ENCODE data around the gene TRPT1.
A peak's percentile ranks its signal among the peaks of the same experiment; 100 is the strongest.

TRPT1 gene

GRCh38 chr11:64260147-64260708, 34.2 kb upstream of the TRPT1 start:
- DNase-seq: no peak
- in situ Hi-C loops (cut with HindIII; ENCODE audit: low pct_ligation_motif_present, low pct_unique_long_range_greater_than_20kb, low sequenced_read_pairs): no loop called here

GRCh38 chr11:64259533-64260067, 33.6 kb upstream of the TRPT1 start:
- in situ Hi-C loops (cut with HindIII; ENCODE audit: low pct_ligation_motif_present, low pct_unique_long_range_greater_than_20kb, low sequenced_read_pairs): no loop called here

GRCh38 chr11:64258946-64259532, 33.1 kb upstream of the TRPT1 start:
- DNase-seq: no peak
- in situ Hi-C loops (cut with HindIII; ENCODE audit: low pct_ligation_motif_present, low pct_unique_long_range_greater_than_20kb, low sequenced_read_pairs): no loop called here

More at GRCh38 chr11:64259533-64260067, 33.6 kb upstream of the TRPT1 start:
- no peak for DNase-seq

GRCh38 chr11:64258356-64258755, 32.4 kb upstream of the TRPT1 start:
- no peak for DNase-seq
- in situ Hi-C loops (cut with HindIII; ENCODE audit: low pct_ligation_motif_present, low pct_unique_long_range_greater_than_20kb, low sequenced_read_pairs): no loop called here

GRCh38 chr11:64256300-64256699, 30.3 kb upstream of the TRPT1 start:
- in situ Hi-C loops (cut with HindIII; ENCODE audit: low pct_ligation_motif_present, low pct_unique_long_range_greater_than_20kb, low sequenced_read_pairs): no loop called here
- no peak for DNase-seq

- in situ Hi-C loops (cut with HindIII; ENCODE audit: low pct_ligation_motif_present, low pct_unique_long_range_greater_than_20kb, low sequenced_read_pairs): no loop called here
- DNase-seq: no peak
These were observed 29.4 kb upstream of the TRPT1 start for GRCh38 chr11:64255135-64256128.

GRCh38 chr11:64254326-64254725, 28.3 kb upstream of the TRPT1 start:
- no peak for DNase-seq
- in situ Hi-C loops (cut with HindIII; ENCODE audit: low pct_ligation_motif_present, low pct_unique_long_range_greater_than_20kb, low sequenced_read_pairs): no loop called here

GRCh38 chr11:64253481-64253880, 27.5 kb upstream of the TRPT1 start:
- in situ Hi-C loops (cut with HindIII; ENCODE audit: low pct_ligation_motif_present, low pct_unique_long_range_greater_than_20kb, low sequenced_read_pairs): no loop called here
- DNase-seq: no peak

- in situ Hi-C loops (cut with HindIII; ENCODE audit: low pct_ligation_motif_present, low pct_unique_long_range_greater_than_20kb, low sequenced_read_pairs): no loop called here
- DNase-seq: no peak
These were observed 27.1 kb upstream of the TRPT1 start for GRCh38 chr11:64253043-64253442.

- in situ Hi-C loops (cut with HindIII; ENCODE audit: low pct_ligation_motif_present, low pct_unique_long_range_greater_than_20kb, low sequenced_read_pairs): no loop called here
- peak; percentile 65 for DNase-seq
These were observed 26.3 kb upstream of the TRPT1 start for GRCh38 chr11:64252003-64252872.

GRCh38 chr11:64251753-64252002, 25.7 kb upstream of the TRPT1 start:
- no peak for DNase-seq
- in situ Hi-C loops (cut with HindIII; ENCODE audit: low pct_ligation_motif_present, low pct_unique_long_range_greater_than_20kb, low sequenced_read_pairs): no loop called here

GRCh38 chr11:64251016-64251752, 25.2 kb upstream of the TRPT1 start, which contains the start of gene PLCB3:
PLCB3 (plus strand) TSS chr11:64251530; CDS start chr11:64251650, 120 bp downstream.
- in situ Hi-C loops (cut with HindIII; ENCODE audit: low pct_ligation_motif_present, low pct_unique_long_range_greater_than_20kb, low sequenced_read_pairs): no loop called here
- peak; percentile 48 for DNase-seq

- DNase-seq: no peak
- in situ Hi-C loops (cut with HindIII; ENCODE audit: low pct_ligation_motif_present, low pct_unique_long_range_greater_than_20kb, low sequenced_read_pairs): no loop called here
These were observed 24.5 kb upstream of the TRPT1 start for GRCh38 chr11:64250415-64251015.

GRCh38 chr11:64249563-64250414, 23.8 kb upstream of the TRPT1 start:
- in situ Hi-C loops (cut with HindIII; ENCODE audit: low pct_ligation_motif_present, low pct_unique_long_range_greater_than_20kb, low sequenced_read_pairs): no loop called here
- DNase-seq: no peak

- in situ Hi-C loops (cut with HindIII; ENCODE audit: low pct_ligation_motif_present, low pct_unique_long_range_greater_than_20kb, low sequenced_read_pairs): no loop called here
- DNase-seq: no peak
These were observed 23.1 kb upstream of the TRPT1 start for GRCh38 chr11:64249038-64249437.

- DNase-seq: no peak
- in situ Hi-C loops (cut with HindIII; ENCODE audit: low pct_ligation_motif_present, low pct_unique_long_range_greater_than_20kb, low sequenced_read_pairs): no loop called here
These were observed 22.6 kb upstream of the TRPT1 start for GRCh38 chr11:64248578-64248977.

Measured in ACHN (cell line).